ENCODE results near the gene TMED8. TPM values are rescaled to one million over a fixed set of nuclear protein-coding genes. Genes with fewer than 3 reads are reported as not detected.

Gene TMED8
- total and polyA plus RNA-seq, 2 of the 13 experiments (the other 11 are each of a cell fraction or from before 2014, with no cell fraction given) = 6.0 to 11.7 TPM

GRCh38 chr14:77324816-77325745 lies 51.8 kb downstream of the TMED8 start:
- H2AFZ ChIP-seq (ENCODE audit: low read length) = no peak overlapping the region
- no peak overlapping the region for H3K27ac ChIP-seq (ENCODE audit: extremely low read length, insufficient read depth, low read length)
- H3K9me3 ChIP-seq (ENCODE audit: low read length) = no peaks in the 10 kb centered on the region
- POLR2A ChIA-PET = interaction anchor here (0.9 to 2.2 kb wide), 3 partner anchors 9 to 52 kb away, joined by 3 to 7 read pairs (median 5); partner anchors contain the start of genes SAMD15 and TMED8
- H3K27me3 ChIP-seq (ENCODE audit: control insufficient read depth in 1 of 2, insufficient read depth in 2 of 2, low read length in 2 of 2) = no peaks in the 10 kb centered on the region
- CTCF ChIA-PET (ENCODE audit: low intra/inter-chr PET ratio, low total read pairs) = no interaction called here
- intact Hi-C loops (cut with micrococcal nuclease; ENCODE audit: unreplicated experiment) = loop anchor here (2.0 to 5.0 kb wide), 3 partner anchors 52 to 132 kb away; partner anchors contain the start of genes AHSA1, SAMD15, TMED8 and VIPAS39
- ATAC-seq (no peak), DNase-seq (ENCODE audit: low spot score) (no peak), FAIRE-seq (peak; percentile 37)
- H3K36me3 ChIP-seq (replicated peaks in 1 of 2; ENCODE audit: control insufficient read depth in 1 of 2, insufficient read depth in 2 of 2, low read length in 2 of 2) = no peaks in the 10 kb centered on the region
- H3K9ac ChIP-seq (ENCODE audit: insufficient read depth, low read depth, low read length) = no peak overlapping the region
- BruUV-seq (replicated peaks) = no TSS peak
- H3K4me1 ChIP-seq (ENCODE audit: insufficient read depth, low read length) = peaks cover 41% of the 10 kb centered on the region
- H3K79me2 ChIP-seq (ENCODE audit: insufficient read depth, low read length) = peaks cover 8% of the 10 kb centered on the region
- in situ Hi-C loops (cut with HindIII; ENCODE audit: extremely low pct_ligation_motif_present, low pct_unique_long_range_greater_than_20kb) = no loop called here
- WGBS (ENCODE audit: low lambda C conversion rate) = 75% methylated on average over 11 of the region's 11 CpGs
- no peak overlapping the region for H3K4me3 ChIP-seq (replicated peaks in 1 of 3; ENCODE audit: insufficient read depth in 1 of 3, low read depth in 2 of 3, low read length in 3 of 3)
- H3K4me2 ChIP-seq (ENCODE audit: low read depth, low read length) = no peak overlapping the region
- H4K20me1 ChIP-seq (ENCODE audit: insufficient read depth, low read length) = no peaks in the 10 kb centered on the region
- no peak for TF ChIP-seq ZNF784 (CRISPR knock-in tag; IDR thresholded peaks at IDR 0.05; ENCODE audit: borderline replicate concordance)
- no peak for TF ChIP-seq PRDM15 (CRISPR knock-in tag; IDR thresholded peaks at IDR 0.05)
- TF ChIP-seq ZBTB3 (CRISPR knock-in tag; IDR thresholded peaks at IDR 0.05; ENCODE audit: borderline replicate concordance, low read depth) = no peak
- TF ChIP-seq ZNF318 (CRISPR knock-in tag; IDR thresholded peaks at IDR 0.05) = no peak
- no peak for TF ChIP-seq TBX3 (IDR thresholded peaks at IDR 0.05; ENCODE audit: borderline replicate concordance)
- TF ChIP-seq ZNF597 (CRISPR knock-in tag; IDR thresholded peaks at IDR 0.05) = no peak
